ENCODE results near the gene BCL7B. TPM values are rescaled to one million over a fixed set of nuclear protein-coding genes. Genes with fewer than 3 reads are reported as not detected.
"Not testable (repeated sequence)": the region's sequence is repeated elsewhere in the genome, so short reads cannot be mapped to it uniquely, and the experiment has no call there.

The BCL7B gene
- total and polyA plus RNA-seq, 7 donors, result 58.1 to 155 (median 114) TPM

DNA sequence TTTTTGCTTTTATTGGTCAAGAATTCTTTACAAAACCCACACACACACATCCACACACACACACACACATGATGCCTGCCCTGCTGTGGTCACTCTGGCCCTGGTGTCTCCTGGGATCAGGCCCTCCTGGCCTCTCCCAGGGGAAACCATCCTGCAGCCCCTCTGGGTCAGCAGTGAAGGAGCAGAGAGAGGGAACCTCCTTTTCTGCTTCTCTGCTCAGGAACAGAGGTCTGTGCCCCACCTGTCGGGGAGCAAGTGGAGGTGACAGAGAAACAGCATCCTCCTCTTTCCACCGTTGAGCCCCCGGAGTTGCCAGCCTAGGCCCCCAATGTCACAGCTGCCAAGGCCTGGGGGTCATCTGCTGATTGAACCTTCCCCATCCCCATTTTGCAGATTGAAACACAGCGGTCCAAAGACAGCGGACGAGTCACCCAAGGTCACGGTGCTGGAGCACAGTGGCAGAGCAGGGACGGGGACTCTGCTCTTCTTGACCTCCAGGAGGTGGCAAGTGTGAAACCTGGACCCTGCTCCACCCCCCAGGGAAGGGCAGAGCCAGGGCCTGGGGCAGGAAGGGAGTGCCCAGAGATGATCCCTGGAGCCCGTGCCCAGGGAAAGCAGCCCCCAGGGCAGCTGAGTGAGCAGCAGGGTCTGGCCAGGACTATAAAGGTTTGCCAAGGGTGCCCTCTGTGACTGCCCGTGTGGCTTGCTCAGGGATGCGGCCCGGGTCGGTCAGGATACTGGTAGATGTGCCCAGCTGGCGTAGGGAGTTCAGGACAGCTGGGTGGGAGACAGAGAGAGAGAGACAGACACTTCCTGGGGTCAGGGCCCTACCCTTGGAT, 35.9 kb upstream of the BCL7B start:
- intact Hi-C loops (cut with DNase I), result no loop called here
- H3K4me3 ChIP-seq, result no peak overlapping the region
- WGBS, 2 donors, result 73 to 79% methylated on average over 14 of the region's 14 CpGs

DNA sequence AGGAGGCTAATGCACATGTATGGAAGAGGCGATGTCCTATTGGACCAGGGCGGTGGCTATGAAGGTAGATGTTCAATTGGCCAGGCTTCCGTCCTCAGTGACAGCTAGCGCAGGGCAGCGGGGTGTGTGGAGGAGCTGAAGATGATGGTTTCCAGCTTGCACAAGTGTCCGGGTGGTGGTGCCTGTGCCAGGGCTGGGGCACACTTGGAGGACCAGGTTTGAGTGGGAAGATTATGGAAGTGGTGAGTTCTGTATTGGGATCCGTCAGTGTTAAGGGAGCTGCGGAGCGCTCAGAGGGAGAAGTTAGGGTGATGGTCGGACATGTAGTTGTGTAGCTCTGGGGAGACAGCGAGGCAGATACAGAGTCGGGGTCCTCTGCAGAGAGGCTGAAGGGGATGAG, 29.4 kb upstream of the BCL7B start:
- no peaks in the 10 kb centered on the region for H3K36me3 ChIP-seq
- 93 to 95% methylated on average over 12 of the region's 12 CpGs for WGBS, 2 donors
- H3K27ac ChIP-seq, result no peak overlapping the region
- H3K27me3 ChIP-seq, result no peaks in the 10 kb centered on the region
- intact Hi-C loops (cut with DNase I), result no loop called here
- H3K4me3 ChIP-seq, result no peak overlapping the region
- no peaks in the 10 kb centered on the region for H3K9me3 ChIP-seq
- TF ChIP-seq, protein P1, sequence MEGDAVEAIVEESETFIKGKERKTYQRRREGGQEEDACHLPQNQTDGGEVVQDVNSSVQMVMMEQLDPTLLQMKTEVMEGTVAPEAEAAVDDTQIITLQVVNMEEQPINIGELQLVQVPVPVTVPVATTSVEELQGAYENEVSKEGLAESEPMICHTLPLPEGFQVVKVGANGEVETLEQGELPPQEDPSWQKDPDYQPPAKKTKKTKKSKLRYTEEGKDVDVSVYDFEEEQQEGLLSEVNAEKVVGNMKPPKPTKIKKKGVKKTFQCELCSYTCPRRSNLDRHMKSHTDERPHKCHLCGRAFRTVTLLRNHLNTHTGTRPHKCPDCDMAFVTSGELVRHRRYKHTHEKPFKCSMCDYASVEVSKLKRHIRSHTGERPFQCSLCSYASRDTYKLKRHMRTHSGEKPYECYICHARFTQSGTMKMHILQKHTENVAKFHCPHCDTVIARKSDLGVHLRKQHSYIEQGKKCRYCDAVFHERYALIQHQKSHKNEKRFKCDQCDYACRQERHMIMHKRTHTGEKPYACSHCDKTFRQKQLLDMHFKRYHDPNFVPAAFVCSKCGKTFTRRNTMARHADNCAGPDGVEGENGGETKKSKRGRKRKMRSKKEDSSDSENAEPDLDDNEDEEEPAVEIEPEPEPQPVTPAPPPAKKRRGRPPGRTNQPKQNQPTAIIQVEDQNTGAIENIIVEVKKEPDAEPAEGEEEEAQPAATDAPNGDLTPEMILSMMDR (IDR thresholded peaks at IDR 0.05), result no peak
- TF ChIP-seq POLR2A (IDR thresholded peaks at IDR 0.05), result no peak
- TF ChIP-seq EP300 (IDR thresholded peaks at IDR 0.05), result no peak
- TF ChIP-seq POLR2AphosphoS5 (IDR thresholded peaks at IDR 0.05), result no peak
- DNase-seq, result no peak
- peaks cover 0 to 5% (median 2%) of the 10 kb centered on the region in 4 donors for H3K4me1 ChIP-seq

More for the DNA sequence above, 35.9 kb upstream of the BCL7B start:
- TF ChIP-seq EP300 (IDR thresholded peaks at IDR 0.05) (no peak), POLR2A (IDR thresholded peaks at IDR 0.05) (no peak), POLR2AphosphoS5 (IDR thresholded peaks at IDR 0.05) (no peak)
- TF ChIP-seq, protein P1 (IDR thresholded peaks at IDR 0.05), result no peak
- H3K27ac ChIP-seq, result no peak overlapping the region
- no peaks in the 10 kb centered on the region for H3K36me3 ChIP-seq
- H3K27me3 ChIP-seq, result peaks cover 0 to 7% (median 0%) of the 10 kb centered on the region in 3 donors
- no peak for DNase-seq
- no peaks in the 10 kb centered on the region for H3K4me1 ChIP-seq
- H3K9me3 ChIP-seq, result no peaks in the 10 kb centered on the region

DNA sequence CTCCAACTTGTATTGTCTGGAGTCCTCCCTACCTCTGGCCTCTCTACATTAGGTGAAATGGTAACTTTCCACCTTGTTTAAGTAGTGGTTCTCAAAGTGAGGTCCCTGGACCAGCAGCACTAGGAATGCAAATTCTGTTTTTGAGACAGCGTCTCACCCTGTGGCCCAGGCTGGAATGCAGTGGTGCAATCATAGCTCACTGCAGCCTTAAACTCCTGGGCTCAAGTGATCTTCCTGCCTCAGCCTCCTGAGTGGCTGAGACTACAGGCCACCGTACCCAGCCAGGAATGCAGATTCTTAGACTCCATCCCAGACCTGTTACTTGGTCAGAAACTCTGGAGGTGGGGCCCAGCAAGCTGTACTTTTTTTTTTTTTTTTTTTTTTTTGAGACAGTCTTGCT, 27.7 kb upstream of the BCL7B start:
- no peak for DNase-seq
- H3K9me3 ChIP-seq, result no peaks in the 10 kb centered on the region
- peaks cover 0 to 5% (median 2%) of the 10 kb centered on the region in 4 donors for H3K4me1 ChIP-seq
- H3K27ac ChIP-seq, result no peak overlapping the region
- no peaks in the 10 kb centered on the region for H3K36me3 ChIP-seq
- no peaks in the 10 kb centered on the region for H3K27me3 ChIP-seq
- intact Hi-C loops (cut with DNase I), result no loop called here
- no peak overlapping the region for H3K4me3 ChIP-seq
- no peak for TF ChIP-seq POLR2A (IDR thresholded peaks at IDR 0.05)
- no peak for TF ChIP-seq POLR2AphosphoS5 (IDR thresholded peaks at IDR 0.05)
- TF ChIP-seq EP300 (IDR thresholded peaks at IDR 0.05), result no peak
- TF ChIP-seq, protein P1 (IDR thresholded peaks at IDR 0.05), result no peak
- WGBS, 2 donors, result 84% methylated on average over 2 of the region's 2 CpGs

DNA sequence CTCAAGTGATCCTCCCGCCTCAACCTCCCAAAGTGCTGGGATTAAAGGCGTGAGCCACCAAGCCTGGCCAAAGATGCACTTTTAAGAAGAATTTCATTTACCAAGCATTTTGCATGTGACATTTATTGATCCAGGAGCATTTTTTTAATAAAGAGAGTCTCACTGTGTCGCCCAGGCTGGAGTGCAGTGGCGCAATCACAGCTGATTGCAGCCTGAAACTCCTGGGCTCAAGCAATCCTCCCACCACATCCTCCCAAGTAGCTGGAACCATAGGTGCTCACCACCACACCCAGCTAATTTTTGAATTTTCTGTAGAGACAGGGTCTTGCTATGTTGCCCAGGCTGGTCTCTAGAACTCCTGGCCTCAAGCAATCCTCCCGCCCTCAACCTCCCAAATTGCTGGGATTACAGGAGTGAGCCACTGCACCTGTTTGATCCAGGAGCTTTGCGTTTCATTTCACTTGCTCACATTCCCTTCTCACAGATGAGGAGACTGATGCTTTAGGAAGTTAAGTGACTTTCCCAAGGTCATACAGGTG, 25.2 kb upstream of the BCL7B start:
- Histone ChIP-seq H3K36me3 (no peaks in the 10 kb centered on the region), H3K9me3 (no peaks in the 10 kb centered on the region), H3K4me1 (peaks cover 0 to 15% (median 5%) of the 10 kb centered on the region in 4 donors), H3K4me3 (no peak overlapping the region), H3K27ac (no peak overlapping the region), H3K27me3 (no peaks in the 10 kb centered on the region)
- intact Hi-C loops (cut with DNase I), result no loop called here
- 93 to 95% methylated on average over 6 of the region's 6 CpGs for WGBS, 2 donors
- no peak for DNase-seq
- TF ChIP-seq POLR2AphosphoS5 (IDR thresholded peaks at IDR 0.05) (no peak), EP300 (IDR thresholded peaks at IDR 0.05) (no peak), POLR2A (IDR thresholded peaks at IDR 0.05) (no peak)
- TF ChIP-seq, protein P1 (IDR thresholded peaks at IDR 0.05), result no peak

DNA sequence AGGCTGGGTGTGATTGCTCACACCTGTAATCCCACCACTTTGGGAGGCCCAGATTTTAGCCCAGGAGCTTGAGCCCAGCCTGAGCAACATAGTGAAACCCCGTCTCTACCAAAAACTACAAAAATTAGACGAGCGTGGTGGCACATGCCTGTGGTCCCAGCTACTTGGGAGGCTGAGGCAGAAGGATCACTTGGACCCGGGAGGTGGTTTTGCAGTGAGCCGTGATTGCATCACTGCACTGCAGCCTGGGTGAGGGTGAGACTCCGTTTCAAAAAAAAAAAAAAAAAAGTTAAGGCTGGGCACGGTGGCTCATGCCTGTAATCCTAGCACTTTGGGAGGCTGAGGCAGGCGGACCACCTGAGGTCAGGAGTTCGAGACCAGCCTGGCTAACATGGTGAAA, 23.5 kb upstream of the BCL7B start:
- DNase-seq; H3K36me3 ChIP-seq; H3K27ac ChIP-seq; intact Hi-C loops (cut with DNase I); H3K9me3 ChIP-seq; H3K27me3 ChIP-seq; H3K4me3 ChIP-seq: not testable (repeated sequence)
- peaks cover 0 to 31% (median 21%) of the 10 kb centered on the region in 4 donors for H3K4me1 ChIP-seq
- WGBS, 2 donors, result 78 to 84% methylated on average over 9 of the region's 9 CpGs

Data from sigmoid colon (tissue), 7 donors.